IPS-18a (cell line): Measurements from ENCODE around the gene RABGGTA.
"Not testable (repeated sequence)": the region's sequence is repeated elsewhere in the genome, so short reads cannot be mapped to it uniquely, and the experiment has no call there.

Experiments
- H3K27ac ChIP-seq: one replicate; pipeline ENCODE4 v1.5.1; 2013; ENCODE audit warnings: low read length
- H3K27me3 ChIP-seq: one replicate; pipeline ENCODE4 v1.6.1; 2013; ENCODE audit warnings: mild to moderate bottlenecking, low read length; ENCODE audit not compliant: control insufficient read depth, insufficient read depth
- H3K36me3 ChIP-seq: one replicate; pipeline ENCODE4 v1.6.1; 2013; ENCODE audit warnings: low read depth, low read length; ENCODE audit not compliant: control insufficient read depth
- H3K4me1 ChIP-seq: one replicate; pipeline ENCODE4 v1.6.1; 2013; ENCODE audit warnings: low read depth, low read length; ENCODE audit not compliant: control insufficient read depth
- H3K4me3 ChIP-seq: one replicate; pipeline ENCODE4 v1.5.1; 2013; ENCODE audit warnings: low read length
- H3K9ac ChIP-seq: one replicate; pipeline ENCODE4 v1.6.1; 2013; ENCODE audit warnings: mild to moderate bottlenecking, low read length, moderate library complexity
- H3K9me3 ChIP-seq: one replicate; pipeline ENCODE4 v1.6.1; 2013; ENCODE audit warnings: low read depth, low read length; ENCODE audit not compliant: control insufficient read depth

Gene RABGGTA

GRCh38 chr14:24232121-24232644, 39.2 kb downstream of the RABGGTA start, which contains the start of gene NEDD8:
NEDD8 (minus strand) TSS chr14:24232367; CDS start chr14:24232267, 100 bp downstream.
- Histone ChIP-seq H3K27ac (peak within 1 kb of the TSS; percentile 72), H3K4me1 (peaks cover 7% of the 10 kb centered on the region), H3K9me3 (no peaks in the 10 kb centered on the region), H3K9ac (peak within 1 kb of the TSS; percentile 79), H3K4me3 (peak within 1 kb of the TSS; percentile 93), H3K27me3 (no peaks in the 10 kb centered on the region), H3K36me3 (peaks cover 17% of the 10 kb centered on the region)

- peaks cover 7% of the 10 kb centered on the region for H3K4me1 ChIP-seq
- H3K27ac ChIP-seq = peak overlapping the region; percentile 72
- H3K4me3 ChIP-seq = peak overlapping the region; percentile 93
- no peaks in the 10 kb centered on the region for H3K9me3 ChIP-seq
- H3K27me3 ChIP-seq = no peaks in the 10 kb centered on the region
- H3K36me3 ChIP-seq = peaks cover 10% of the 10 kb centered on the region
- H3K9ac ChIP-seq = peak overlapping the region; percentile 79
Observed at GRCh38 chr14:24231263-24232120, 39.9 kb downstream of the RABGGTA start.

GRCh38 chr14:24228902-24229301, 42.5 kb downstream of the RABGGTA start:
- Histone ChIP-seq H3K9ac (no peak overlapping the region), H3K27me3 (no peaks in the 10 kb centered on the region), H3K4me1 (peaks cover 7% of the 10 kb centered on the region), H3K9me3 (no peaks in the 10 kb centered on the region), H3K36me3 (peaks cover 2% of the 10 kb centered on the region), H3K4me3 (no peak overlapping the region), H3K27ac (no peak overlapping the region)

GRCh38 chr14:24226473-24226872, 44.9 kb downstream of the RABGGTA start:
- Histone ChIP-seq H3K4me3 (no peak overlapping the region), H3K4me1 (no peaks in the 10 kb centered on the region), H3K9ac (no peak overlapping the region), H3K36me3 (peaks cover 2% of the 10 kb centered on the region), H3K27me3 (no peaks in the 10 kb centered on the region), H3K9me3 (no peaks in the 10 kb centered on the region), H3K27ac (no peak overlapping the region)

GRCh38 chr14:24224618-24225071, 46.8 kb downstream of the RABGGTA start:
- no peaks in the 10 kb centered on the region for H3K27me3 ChIP-seq
- no peaks in the 10 kb centered on the region for H3K4me1 ChIP-seq
- peaks cover 2% of the 10 kb centered on the region for H3K36me3 ChIP-seq
- no peak overlapping the region for H3K9ac ChIP-seq
- H3K4me3 ChIP-seq = no peak overlapping the region
- H3K9me3 ChIP-seq = no peaks in the 10 kb centered on the region
- H3K27ac ChIP-seq = no peak overlapping the region

GRCh38 chr14:24222987-24223386, 48.4 kb downstream of the RABGGTA start:
- not testable (repeated sequence) for H3K36me3 ChIP-seq, H3K27ac ChIP-seq, H3K9ac ChIP-seq, H3K9me3 ChIP-seq, H3K4me1 ChIP-seq, H3K27me3 ChIP-seq, H3K4me3 ChIP-seq

GRCh38 chr14:24219521-24219920, 51.9 kb downstream of the RABGGTA start:
- H3K4me3 ChIP-seq = no peak overlapping the region
- no peaks in the 10 kb centered on the region for H3K36me3 ChIP-seq
- H3K9ac ChIP-seq = no peak overlapping the region
- H3K27ac ChIP-seq = no peak overlapping the region
- H3K27me3 ChIP-seq = no peaks in the 10 kb centered on the region
- no peaks in the 10 kb centered on the region for H3K4me1 ChIP-seq
- H3K9me3 ChIP-seq = no peaks in the 10 kb centered on the region

GRCh38 chr14:24219080-24219479, 52.3 kb downstream of the RABGGTA start:
- Histone ChIP-seq H3K36me3 (peaks cover under 1% of the 10 kb centered on the region), H3K4me1 (no peaks in the 10 kb centered on the region), H3K9me3 (no peaks in the 10 kb centered on the region), H3K27ac (no peak overlapping the region), H3K27me3 (no peaks in the 10 kb centered on the region), H3K4me3 (no peak overlapping the region), H3K9ac (no peak overlapping the region)

- not testable (repeated sequence) for H3K9ac ChIP-seq, H3K36me3 ChIP-seq, H3K27ac ChIP-seq, H3K27me3 ChIP-seq, H3K4me1 ChIP-seq, H3K4me3 ChIP-seq, H3K9me3 ChIP-seq
Observed at GRCh38 chr14:24216876-24217275, 54.5 kb downstream of the RABGGTA start.

GRCh38 chr14:24216345-24216699, 55.1 kb downstream of the RABGGTA start:
- Histone ChIP-seq H3K36me3 (peaks cover 10% of the 10 kb centered on the region), H3K27me3 (no peaks in the 10 kb centered on the region), H3K4me3 (peak overlapping the region; percentile 79), H3K27ac (no peak overlapping the region), H3K9me3 (no peaks in the 10 kb centered on the region), H3K4me1 (peaks cover 5% of the 10 kb centered on the region), H3K9ac (no peak overlapping the region)
